ENCODE measurements around the gene TRIM67. TPM values are rescaled to one million over a fixed set of nuclear protein-coding genes. Genes with fewer than 3 reads are reported as not detected.

The TRIM67 gene
- total RNA-seq, 1 experiment from 2014 or later, result not detected

- intact Hi-C loops (cut with micrococcal nuclease; ENCODE audit: unreplicated experiment), result no loop called here
- H2AFZ ChIP-seq, result no peak overlapping the region
- H3K4me3 ChIP-seq, result no peak overlapping the region
- CTCF ChIA-PET, result no interaction called here
- no peaks in the 10 kb centered on the region for H3K9me2 ChIP-seq (ENCODE audit: insufficient read depth)
- TF ChIP-seq CTCF (conservative IDR thresholded peaks at IDR 0.05), result no peak
- H3K4me1 ChIP-seq (replicated peaks; ENCODE audit: insufficient read depth), result no peaks in the 10 kb centered on the region
- no peak overlapping the region for H3K4me2 ChIP-seq
- POLR2A ChIA-PET (ENCODE audit: unreplicated experiment), result no interaction called here
- no peaks in the 10 kb centered on the region for H3F3A ChIP-seq (ENCODE audit: insufficient read depth, low read depth)
- no peak overlapping the region for H3K27ac ChIP-seq
- no peak for DNase-seq
- no TSS peak for BruUV-seq (replicated peaks)
- H3K27me3 ChIP-seq (ENCODE audit: insufficient read depth, low read depth), result peaks cover 12% of the 10 kb centered on the region; the same call in 1 of the 2 replicates
- no peaks in the 10 kb centered on the region for H3K36me3 ChIP-seq (ENCODE audit: low read depth)
- no peaks in the 10 kb centered on the region for H3K79me2 ChIP-seq (ENCODE audit: low read depth)
- H3K9me3 ChIP-seq (ENCODE audit: insufficient read depth, low read depth), result no peaks in the 10 kb centered on the region
- no peaks in the 10 kb centered on the region for H4K20me1 ChIP-seq (ENCODE audit: insufficient read depth)
These were observed 27.2 kb upstream of the TRIM67 start for GRCh38 chr1:231134624-231135023.

DNA sequence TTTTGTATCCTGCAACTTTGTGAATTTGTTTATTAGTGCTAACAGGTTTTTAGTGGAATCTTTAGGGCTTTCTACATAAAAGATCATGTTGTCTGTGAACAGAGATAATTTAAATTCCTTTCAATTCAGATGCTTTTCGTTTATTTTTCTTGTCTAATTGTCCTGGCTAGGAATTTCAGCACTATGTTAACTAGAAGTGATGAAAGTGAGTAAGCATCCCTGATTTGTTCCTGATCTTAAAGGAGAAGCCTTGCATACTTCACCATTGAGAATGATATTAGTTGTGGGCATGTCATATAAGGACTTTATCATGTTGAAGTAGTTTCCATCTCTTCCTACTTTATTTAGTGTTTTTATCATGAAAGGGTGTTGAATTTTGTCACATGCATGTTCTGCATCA is 23.6 kb upstream of the TRIM67 start:
- Histone ChIP-seq H3K4me2 (no peak overlapping the region), H3K4me3 (no peak overlapping the region), H3K36me3 (ENCODE audit: low read depth) (no peaks in the 10 kb centered on the region), H3K27ac (no peak overlapping the region), H3K79me2 (ENCODE audit: low read depth) (no peaks in the 10 kb centered on the region), H3F3A (ENCODE audit: insufficient read depth, low read depth) (no peaks in the 10 kb centered on the region), H4K20me1 (ENCODE audit: insufficient read depth) (no peaks in the 10 kb centered on the region), H3K27me3 (ENCODE audit: insufficient read depth, low read depth) (peaks cover 14% of the 10 kb centered on the region; the same call in 1 of the 2 replicates), H2AFZ (no peak overlapping the region), H3K4me1 (replicated peaks; ENCODE audit: insufficient read depth) (no peaks in the 10 kb centered on the region), H3K9me2 (ENCODE audit: insufficient read depth) (no peaks in the 10 kb centered on the region), H3K9me3 (ENCODE audit: insufficient read depth, low read depth) (no peaks in the 10 kb centered on the region)
- TF ChIP-seq EZH2 (IDR thresholded peaks at IDR 0.05; ENCODE audit: low read depth), result no peak
- no peak for TF ChIP-seq CTCF (conservative IDR thresholded peaks at IDR 0.05)
- ChIA-PET CTCF (no interaction called here), POLR2A (ENCODE audit: unreplicated experiment) (no interaction called here)
- intact Hi-C loops (cut with micrococcal nuclease; ENCODE audit: unreplicated experiment), result no loop called here
- DNase-seq, result no peak
- BruUV-seq (replicated peaks), result no TSS peak

DNA sequence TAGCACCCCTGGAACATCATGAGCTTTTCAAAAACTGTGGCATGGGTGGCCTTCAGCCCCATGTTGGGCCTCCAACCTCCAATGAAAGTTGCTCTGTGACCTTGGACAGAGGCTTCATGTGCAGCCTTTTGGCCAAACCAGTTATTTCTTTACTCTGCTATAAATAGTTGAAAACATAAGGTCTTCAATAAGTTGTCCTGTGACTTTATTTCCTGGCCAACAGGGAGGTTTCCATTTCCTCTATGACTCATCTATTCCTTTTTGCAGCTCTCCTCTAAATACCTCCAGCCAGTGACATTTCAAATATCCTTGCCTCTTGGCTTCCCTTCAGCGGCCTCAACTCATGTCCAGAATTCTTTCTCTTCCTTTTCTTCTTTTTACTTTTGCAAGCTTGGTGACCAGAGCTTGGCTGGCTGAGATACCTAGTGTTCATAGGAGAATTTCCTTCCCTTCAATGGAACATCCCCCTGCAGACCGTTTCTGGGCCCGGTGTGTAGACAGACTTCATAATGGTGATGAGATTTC is 22.7 kb upstream of the TRIM67 start:
- Histone ChIP-seq H3K4me2 (no peak overlapping the region), H2AFZ (no peak overlapping the region), H3K9me3 (ENCODE audit: insufficient read depth, low read depth) (no peaks in the 10 kb centered on the region), H4K20me1 (ENCODE audit: insufficient read depth) (no peaks in the 10 kb centered on the region), H3K27ac (no peak overlapping the region), H3K4me1 (replicated peaks; ENCODE audit: insufficient read depth) (no peaks in the 10 kb centered on the region), H3F3A (ENCODE audit: insufficient read depth, low read depth) (no peaks in the 10 kb centered on the region), H3K27me3 (ENCODE audit: insufficient read depth, low read depth) (peaks cover 18% of the 10 kb centered on the region), H3K79me2 (ENCODE audit: low read depth) (no peaks in the 10 kb centered on the region), H3K36me3 (ENCODE audit: low read depth) (no peaks in the 10 kb centered on the region), H3K4me3 (no peak overlapping the region), H3K9me2 (ENCODE audit: insufficient read depth) (no peaks in the 10 kb centered on the region)
- BruUV-seq (replicated peaks), result no TSS peak
- no peak for DNase-seq
- intact Hi-C loops (cut with micrococcal nuclease; ENCODE audit: unreplicated experiment), result no loop called here
- POLR2A ChIA-PET (ENCODE audit: unreplicated experiment), result no interaction called here
- CTCF ChIA-PET, result no interaction called here
- no peak for TF ChIP-seq CTCF (conservative IDR thresholded peaks at IDR 0.05)
